GM18499 (cell line): ENCODE results near the gene LDLRAD3.

Experiments
- ATAC-seq: cut with Tn5 transposase; IDR thresholded peaks from one replicate; pipeline ENCODE4 v1.9.1; 2021; ENCODE audit warnings: moderate number of reproducible peaks; ENCODE audit not compliant: insufficient read depth, unreplicated experiment

The LDLRAD3 gene

DNA sequence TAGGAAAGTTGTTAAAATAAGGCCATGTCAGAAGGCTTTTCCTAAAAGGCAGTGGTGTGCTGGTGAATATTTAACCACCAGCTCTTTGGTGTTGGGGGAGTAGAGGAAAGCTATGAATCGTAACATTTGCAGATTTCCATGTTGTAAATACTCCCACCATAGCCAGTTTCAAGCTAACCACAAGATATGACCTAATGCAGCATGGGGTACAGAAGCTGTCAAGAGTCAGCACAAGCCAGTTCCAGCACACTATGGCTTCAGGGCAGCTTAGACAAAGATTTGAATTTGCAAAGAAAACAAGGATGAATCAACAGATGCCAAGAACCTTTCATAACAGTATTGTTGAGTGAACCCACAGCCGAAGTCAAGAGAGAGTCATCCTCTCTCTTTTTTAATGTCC is 305.4 kb downstream of the LDLRAD3 start:
- ATAC-seq = no peak

DNA sequence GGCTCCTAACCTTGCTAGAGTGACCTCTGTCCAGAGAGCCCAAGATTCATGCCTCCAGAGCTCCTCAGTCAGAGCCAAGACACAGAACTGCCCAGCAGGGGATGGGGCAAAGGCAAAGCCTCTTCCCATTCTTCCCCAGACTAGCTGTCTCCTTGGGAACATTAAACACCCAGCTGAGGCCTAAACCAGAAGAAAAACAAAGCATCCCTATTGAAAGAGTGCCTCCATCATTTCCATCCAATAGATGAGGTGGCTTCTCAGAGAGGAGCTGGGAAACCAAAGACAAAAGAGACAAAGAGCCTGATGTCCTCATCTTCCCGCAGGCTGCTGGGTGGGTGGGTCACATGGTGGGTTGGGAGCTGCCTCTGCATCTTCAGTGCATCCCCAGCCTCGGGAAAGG is 308.0 kb downstream of the LDLRAD3 start:
- no peak for ATAC-seq

DNA sequence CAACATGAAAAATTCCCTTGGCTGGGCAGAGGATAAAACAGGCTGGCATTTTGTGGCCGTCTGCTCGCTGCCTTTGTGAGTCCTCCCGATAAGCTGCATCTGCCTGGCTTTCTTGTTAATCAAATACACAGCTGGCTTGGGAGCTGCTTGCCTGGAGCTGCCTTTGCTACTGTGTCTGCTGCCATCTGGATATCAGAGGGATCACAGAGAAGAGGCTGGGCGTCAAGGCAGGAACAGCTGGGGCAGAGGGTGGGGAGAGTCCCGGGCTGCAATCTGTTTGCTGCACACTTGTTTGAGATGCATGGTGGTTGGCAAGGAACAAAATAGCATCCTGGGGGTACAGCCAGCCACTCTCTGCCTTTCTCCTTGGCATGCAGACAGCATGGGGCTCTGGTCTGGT is 309.4 kb downstream of the LDLRAD3 start:
- ATAC-seq = no peak

DNA sequence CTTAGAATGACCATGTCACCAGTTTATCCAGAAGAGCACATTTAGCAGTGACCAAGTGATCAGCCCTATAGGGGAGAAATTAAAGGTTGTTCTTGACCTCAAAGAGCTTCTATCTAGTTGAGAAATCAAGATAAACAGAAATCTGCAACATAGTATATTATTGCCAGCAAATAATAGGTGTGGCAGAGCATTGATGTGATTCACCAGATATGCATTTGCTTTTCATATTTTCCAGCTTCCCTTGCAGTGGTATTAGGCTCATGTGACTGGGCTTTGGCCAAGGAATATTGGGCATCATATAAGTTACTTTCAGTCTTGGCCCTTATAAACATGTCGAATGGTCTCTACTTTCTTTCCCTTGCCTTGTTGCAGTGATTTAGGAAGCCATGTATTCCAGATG is 310.9 kb downstream of the LDLRAD3 start:
- no peak for ATAC-seq

DNA sequence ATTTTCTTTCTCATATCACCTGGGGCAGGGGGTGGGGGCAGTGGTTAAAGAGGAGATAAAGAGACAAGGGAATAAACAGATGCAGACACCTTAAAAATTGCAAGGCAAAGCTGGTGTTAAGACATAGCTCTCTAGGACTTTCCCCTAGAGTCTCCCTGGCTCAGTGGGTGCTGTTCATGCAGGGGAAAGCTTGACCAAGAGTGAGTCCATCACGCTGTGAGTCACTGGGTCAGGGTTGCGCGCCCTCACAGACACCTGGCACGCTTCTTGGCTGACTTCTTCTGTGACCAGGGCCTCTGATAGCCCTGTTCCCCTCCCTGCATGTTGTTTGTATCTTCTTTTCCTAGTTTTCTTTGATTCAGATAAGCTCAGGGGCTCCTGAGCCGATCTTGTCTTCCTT is 313.5 kb downstream of the LDLRAD3 start:
- ATAC-seq = no peak

GRCh38 chr11:36258730-36259360 is 315.0 kb downstream of the LDLRAD3 start:
- no peak for ATAC-seq

DNA sequence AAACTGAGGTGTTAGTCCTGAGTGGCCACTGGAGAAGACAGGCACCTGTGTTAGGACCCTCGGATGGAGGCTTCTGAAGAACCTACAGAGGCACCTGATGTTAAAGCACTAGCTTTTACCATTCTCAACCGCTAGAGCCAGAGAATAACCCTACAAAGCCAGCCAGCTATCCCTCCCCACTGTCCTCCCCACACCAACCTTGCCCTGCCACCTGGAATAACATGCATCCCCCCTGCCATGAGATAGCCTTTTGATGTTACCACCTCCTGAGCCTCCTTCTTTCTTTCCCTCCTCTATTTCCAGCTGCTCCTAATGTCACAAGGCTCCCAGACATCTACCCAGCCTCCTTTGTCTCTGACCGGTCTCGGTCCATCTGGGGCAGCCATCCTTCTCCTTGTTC is 317.2 kb downstream of the LDLRAD3 start:
- no peak for ATAC-seq

GRCh38 chr11:36264011-36264972 is 320.4 kb downstream of the LDLRAD3 start:
- no peak for ATAC-seq

DNA sequence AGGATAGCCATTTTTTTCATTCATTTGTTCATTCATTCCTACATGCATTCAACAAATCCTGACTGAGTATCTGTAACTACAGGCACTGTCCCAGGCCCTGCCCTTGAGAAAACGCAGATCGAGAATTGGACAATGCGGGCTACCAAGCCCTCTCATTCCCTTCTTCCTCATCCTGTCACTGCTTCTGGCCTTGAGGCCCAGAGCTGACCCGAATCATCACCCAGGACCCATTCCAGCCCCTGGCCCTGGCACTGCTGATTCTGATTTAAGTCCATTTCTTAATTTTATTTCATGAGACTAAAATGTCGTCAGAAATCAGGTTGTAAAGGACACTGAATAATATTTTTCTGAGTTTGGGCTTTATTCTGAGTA is 321.1 kb downstream of the LDLRAD3 start:
- ATAC-seq = no peak

GRCh38 chr11:36265793-36266628 is 322.1 kb downstream of the LDLRAD3 start:
- no peak for ATAC-seq

GRCh38 chr11:36266767-36267166 is 322.9 kb downstream of the LDLRAD3 start:
- ATAC-seq = no peak

- ATAC-seq = no peak
Measured at GRCh38 chr11:36268337-36268985, 324.6 kb downstream of the LDLRAD3 start.

DNA sequence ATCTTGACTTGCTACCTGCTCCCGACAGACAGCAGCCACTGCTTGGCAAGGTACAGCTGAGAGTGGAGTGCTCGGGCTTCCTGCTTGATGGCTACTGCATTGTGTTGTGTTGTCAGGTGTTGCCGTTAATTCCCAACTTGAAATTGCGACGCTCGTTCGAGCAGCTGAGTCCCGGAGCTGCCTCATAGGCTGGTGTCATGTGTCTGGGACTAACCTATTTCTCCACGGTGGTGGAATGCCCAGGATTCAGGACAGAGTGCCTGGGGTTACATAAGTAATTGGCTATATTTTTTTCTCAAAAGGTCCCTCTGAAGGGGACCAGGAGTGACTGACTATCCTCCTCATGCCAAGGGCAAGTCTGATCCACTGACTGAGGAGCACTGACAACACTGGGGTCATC is 326.8 kb downstream of the LDLRAD3 start:
- no peak for ATAC-seq

GRCh38 chr11:36271794-36272407 is 328.0 kb downstream of the LDLRAD3 start:
- ATAC-seq = no peak

GRCh38 chr11:36273110-36273509 is 329.2 kb downstream of the LDLRAD3 start:
- no peak for ATAC-seq

- ATAC-seq = no peak
Measured at GRCh38 chr11:36274414-36274813, 330.6 kb downstream of the LDLRAD3 start.

DNA sequence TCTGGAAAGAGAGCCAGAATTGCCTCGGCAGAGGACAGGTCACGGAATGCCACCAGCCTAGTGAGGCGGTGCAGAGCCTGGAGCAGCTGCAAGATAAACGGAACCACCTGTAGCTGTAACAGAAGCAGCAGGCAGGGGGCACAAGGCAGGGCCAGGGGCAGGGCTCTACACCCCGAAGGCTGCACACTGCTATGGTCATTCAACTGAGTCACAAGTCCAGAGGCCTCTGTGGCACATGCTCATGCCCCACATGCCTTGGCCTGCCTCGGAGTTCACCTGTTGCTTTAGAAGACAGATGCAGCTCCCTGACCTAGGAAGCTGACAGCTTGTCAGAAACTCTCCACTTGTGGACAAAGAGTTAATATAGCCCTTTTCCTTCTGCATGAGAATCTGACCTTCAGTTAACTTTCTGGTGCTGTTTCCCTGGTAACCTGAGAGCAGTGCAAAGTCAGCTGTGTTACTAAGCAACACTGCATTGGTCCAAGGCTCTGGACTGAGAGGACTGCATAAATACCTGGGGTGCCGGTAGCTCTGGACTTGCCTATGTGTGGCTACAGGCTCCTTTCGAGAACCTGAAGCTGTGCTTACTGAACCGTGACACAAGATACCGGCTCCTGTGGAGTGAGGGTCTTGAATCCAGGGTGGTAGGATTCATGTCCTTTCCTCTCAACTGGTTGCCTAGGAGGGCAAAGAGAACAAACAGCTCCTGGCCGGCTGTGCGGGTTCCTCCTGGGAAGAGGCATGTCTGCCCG is 334.8 kb downstream of the LDLRAD3 start:
- no peak for ATAC-seq

DNA sequence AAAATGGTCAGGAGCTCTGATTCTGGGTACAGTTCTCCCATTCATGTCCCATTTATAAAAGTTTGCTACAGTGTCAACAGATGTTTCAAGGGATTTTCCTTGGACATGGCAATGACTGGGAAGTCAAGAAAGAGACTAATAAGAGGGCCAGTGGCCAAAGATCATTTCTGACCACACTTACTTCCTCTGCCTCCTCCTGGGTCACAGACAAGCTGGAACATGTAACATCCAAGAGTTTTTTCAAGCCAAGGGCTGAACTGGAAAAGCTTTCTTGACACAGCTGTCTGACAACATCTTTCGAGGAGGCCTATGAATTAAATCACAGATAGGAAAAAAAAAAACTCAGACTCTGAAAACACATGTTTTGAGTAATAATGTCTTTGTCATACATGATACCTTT is 336.7 kb downstream of the LDLRAD3 start:
- no peak for ATAC-seq
